ENCODE measurements around the gene CORO1A. TPM values are rescaled to one million over a fixed set of nuclear protein-coding genes. Genes with fewer than 3 reads are reported as not detected.
"Not testable (repeated sequence)": the region's sequence is repeated elsewhere in the genome, so short reads cannot be mapped to it uniquely, and the experiment has no call there.

CORO1A gene
- polyA plus RNA-seq, 1 donor from 2014 or later = 106 TPM

GRCh38 chr16:30207063-30207704, 23.8 kb downstream of the CORO1A start:
- not testable (repeated sequence) for H3K9ac ChIP-seq (ENCODE audit: low read length); H3F3A ChIP-seq (ENCODE audit: insufficient read depth, low read length, poor library complexity, severe bottlenecking); H3K79me2 ChIP-seq (replicated peaks; ENCODE audit: insufficient read depth, low read length); H4K20me1 ChIP-seq (ENCODE audit: insufficient read depth); H3K27ac ChIP-seq (ENCODE audit: low read length); H3K9me3 ChIP-seq (ENCODE audit: low read length); H3K4me2 ChIP-seq (ENCODE audit: low read length); H2AFZ ChIP-seq (ENCODE audit: low read depth, low read length); H3K27me3 ChIP-seq (ENCODE audit: insufficient read depth, low read depth, low read length); H3K9me2 ChIP-seq (ENCODE audit: insufficient read depth, low read length); H3K4me3 ChIP-seq (ENCODE audit: low read length); H3K36me3 ChIP-seq (ENCODE audit: insufficient read depth, low read length)

DNA sequence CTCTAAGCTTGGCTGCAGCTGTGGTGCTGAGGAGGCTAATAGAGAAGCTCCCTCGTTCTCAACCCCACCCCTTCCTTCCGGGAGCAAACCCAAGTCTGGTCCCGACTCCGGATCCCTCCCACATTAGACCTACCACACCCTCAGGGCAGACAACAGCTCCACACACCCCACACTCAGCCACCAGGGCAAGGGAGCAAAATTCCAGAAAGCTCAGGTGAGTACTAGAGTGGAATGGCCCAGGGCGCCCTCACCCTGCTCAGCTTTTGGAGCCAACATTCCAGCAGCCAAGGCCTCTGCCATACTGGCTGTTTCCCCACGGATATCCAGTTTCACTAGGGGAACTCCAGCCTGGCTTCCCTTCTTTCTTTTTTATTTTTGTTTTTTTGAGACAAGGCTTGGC, 25.6 kb downstream of the CORO1A start:
- H3K27ac ChIP-seq (ENCODE audit: low read length); H3F3A ChIP-seq (ENCODE audit: insufficient read depth, low read length, poor library complexity, severe bottlenecking); H3K36me3 ChIP-seq (ENCODE audit: insufficient read depth, low read length); H2AFZ ChIP-seq (ENCODE audit: low read depth, low read length); H3K27me3 ChIP-seq (ENCODE audit: insufficient read depth, low read depth, low read length); H3K4me3 ChIP-seq (ENCODE audit: low read length); H3K9ac ChIP-seq (ENCODE audit: low read length); H3K9me3 ChIP-seq (ENCODE audit: low read length); H3K4me2 ChIP-seq (ENCODE audit: low read length); H3K79me2 ChIP-seq (replicated peaks; ENCODE audit: insufficient read depth, low read length); H3K9me2 ChIP-seq (ENCODE audit: insufficient read depth, low read length); H4K20me1 ChIP-seq (ENCODE audit: insufficient read depth): not testable (repeated sequence)

DNA sequence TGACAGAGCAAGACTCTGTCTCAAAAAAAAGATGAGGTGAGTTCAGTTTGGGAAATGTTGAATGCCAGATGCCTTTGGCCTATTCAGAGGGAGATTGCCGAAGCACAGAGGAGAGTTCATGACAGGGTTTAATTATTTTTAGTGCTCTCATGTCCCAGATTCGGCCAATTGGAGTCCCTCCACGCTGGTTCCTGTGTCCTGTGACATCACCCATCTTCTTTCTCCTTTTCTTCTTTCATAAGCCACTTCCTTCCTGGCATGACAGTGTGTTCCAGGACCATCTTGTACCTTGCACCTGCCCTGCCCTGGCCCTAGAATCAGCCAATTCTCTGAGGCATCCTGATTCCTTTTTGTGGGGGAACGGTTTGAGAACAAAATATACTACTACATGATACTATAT, 28.0 kb downstream of the CORO1A start:
- H2AFZ ChIP-seq (ENCODE audit: low read depth, low read length) = not testable (repeated sequence)

DNA sequence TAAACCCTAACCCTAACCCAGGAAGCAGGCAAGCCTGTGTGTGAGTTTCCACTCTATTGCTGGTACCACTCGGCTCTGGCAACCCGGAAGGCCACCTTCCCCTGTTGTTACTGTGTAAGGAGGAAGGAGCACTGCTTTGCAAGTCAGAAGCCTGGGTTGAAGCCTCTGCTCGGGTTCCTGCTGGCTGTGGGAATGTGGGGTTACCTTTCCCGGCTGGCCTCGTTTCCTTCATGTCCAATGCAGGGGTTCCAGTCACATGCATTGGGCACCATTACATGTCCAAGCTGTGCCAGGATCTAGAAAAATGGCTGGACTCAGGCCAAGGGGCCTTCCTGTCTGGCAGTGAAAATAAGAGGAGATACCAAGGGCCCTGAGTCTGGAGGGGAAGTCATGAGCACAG, 33.7 kb downstream of the CORO1A start:
- not testable (repeated sequence) for H3K9me3 ChIP-seq (ENCODE audit: low read length); H3K27ac ChIP-seq (ENCODE audit: low read length); H4K20me1 ChIP-seq (ENCODE audit: insufficient read depth); H3K4me2 ChIP-seq (ENCODE audit: low read length); H3K27me3 ChIP-seq (ENCODE audit: insufficient read depth, low read depth, low read length); H3K36me3 ChIP-seq (ENCODE audit: insufficient read depth, low read length); H3K9me2 ChIP-seq (ENCODE audit: insufficient read depth, low read length); H2AFZ ChIP-seq (ENCODE audit: low read depth, low read length); H3K4me3 ChIP-seq (ENCODE audit: low read length); H3K9ac ChIP-seq (ENCODE audit: low read length); H3K79me2 ChIP-seq (replicated peaks; ENCODE audit: insufficient read depth, low read length); H3F3A ChIP-seq (ENCODE audit: insufficient read depth, low read length, poor library complexity, severe bottlenecking)

More for the DNA sequence above, 28.0 kb downstream of the CORO1A start:
- H3K27ac ChIP-seq (ENCODE audit: low read length); H4K20me1 ChIP-seq (ENCODE audit: insufficient read depth); H3K9me3 ChIP-seq (ENCODE audit: low read length); H3K36me3 ChIP-seq (ENCODE audit: insufficient read depth, low read length); H3K4me2 ChIP-seq (ENCODE audit: low read length); H3K9ac ChIP-seq (ENCODE audit: low read length); H3K79me2 ChIP-seq (replicated peaks; ENCODE audit: insufficient read depth, low read length); H3K4me3 ChIP-seq (ENCODE audit: low read length); H3K9me2 ChIP-seq (ENCODE audit: insufficient read depth, low read length); H3K27me3 ChIP-seq (ENCODE audit: insufficient read depth, low read depth, low read length); H3F3A ChIP-seq (ENCODE audit: insufficient read depth, low read length, poor library complexity, severe bottlenecking): not testable (repeated sequence)

Small RNA genes lying within 50 kb of the gene (small RNA-seq; reads per million reads assigned to genes)
- 0 reads per million in 3 experiments for gene AC106782.4

Other genes starting within 250 kb of the CORO1A start
- gene TMEM219, start 221.5 kb upstream of the CORO1A start, polyA plus RNA-seq = 154 and 157 TPM in 2 replicates
- gene TAOK2, start 209.7 kb upstream of the CORO1A start, polyA plus RNA-seq = 62.7 and 65.5 TPM in 2 replicates
- gene HIRIP3, start 188.0 kb upstream of the CORO1A start, polyA plus RNA-seq = 51.2 and 65.4 TPM in 2 replicates
- gene INO80E, start 187.4 kb upstream of the CORO1A start, polyA plus RNA-seq = 106 and 130 TPM in 2 replicates
- gene DOC2A, start 172.6 kb upstream of the CORO1A start, polyA plus RNA-seq = 7.3 and 8.5 TPM in 2 replicates
- gene C16orf92, start 160.4 kb upstream of the CORO1A start, polyA plus RNA-seq = not detected in 2 replicates
- gene TLCD3B, start 152.3 kb upstream of the CORO1A start, polyA plus RNA-seq = 18.9 and 21.7 TPM in 2 replicates
- 59.3 and 71.3 TPM in 2 replicates for gene ALDOA, start 117.8 kb upstream of the CORO1A start, polyA plus RNA-seq
- 173 and 184 TPM in 2 replicates for gene PPP4C, start 107.6 kb upstream of the CORO1A start, polyA plus RNA-seq
- not detected in 2 replicates for gene TBX6, start 91.7 kb upstream of the CORO1A start, polyA plus RNA-seq
- 76.9 and 90.1 TPM in 2 replicates for gene YPEL3, start 87.4 kb upstream of the CORO1A start, polyA plus RNA-seq
- gene GDPD3, start 70.1 kb upstream of the CORO1A start, polyA plus RNA-seq = 2.7 and 3.6 TPM in 2 replicates
- 18.5 and 20.2 TPM in 2 replicates for gene MAPK3, start 60.4 kb upstream of the CORO1A start, polyA plus RNA-seq
- gene BOLA2B, start 10.1 kb downstream of the CORO1A start, polyA plus RNA-seq = 394 and 487 TPM in 2 replicates
- 22.8 and 43.4 TPM in 2 replicates for gene SLX1A, start 10.3 kb downstream of the CORO1A start, polyA plus RNA-seq
- 12.1 and 13.2 TPM in 2 replicates for gene SULT1A3, start 15.7 kb downstream of the CORO1A start, polyA plus RNA-seq
- 2.2 and 3.9 TPM in 2 replicates for gene NPIPB13, start 64.9 kb downstream of the CORO1A start, polyA plus RNA-seq
- 76.3 and 83.3 TPM in 2 replicates for gene CD2BP2, start 171.7 kb downstream of the CORO1A start, polyA plus RNA-seq
- gene TBC1D10B, start 186.9 kb downstream of the CORO1A start, polyA plus RNA-seq = 24.1 and 32.5 TPM in 2 replicates
- not detected in 2 replicates for gene MYL11, start 191.2 kb downstream of the CORO1A start, polyA plus RNA-seq
- 0.38 TPM in 1 of 2 replicates, not detected in the other for gene SEPTIN1, start 199.0 kb downstream of the CORO1A start, polyA plus RNA-seq
- 42.3 and 48.9 TPM in 2 replicates for gene ZNF48, start 211.8 kb downstream of the CORO1A start, polyA plus RNA-seq
- gene ZNF771, start 224.0 kb downstream of the CORO1A start, polyA plus RNA-seq = 10.2 and 11.7 TPM in 2 replicates
- 47.3 and 60.4 TPM in 2 replicates for gene DCTPP1, start 246.4 kb downstream of the CORO1A start, polyA plus RNA-seq